ENCODE measurements around the gene NCOA3.

DNA sequence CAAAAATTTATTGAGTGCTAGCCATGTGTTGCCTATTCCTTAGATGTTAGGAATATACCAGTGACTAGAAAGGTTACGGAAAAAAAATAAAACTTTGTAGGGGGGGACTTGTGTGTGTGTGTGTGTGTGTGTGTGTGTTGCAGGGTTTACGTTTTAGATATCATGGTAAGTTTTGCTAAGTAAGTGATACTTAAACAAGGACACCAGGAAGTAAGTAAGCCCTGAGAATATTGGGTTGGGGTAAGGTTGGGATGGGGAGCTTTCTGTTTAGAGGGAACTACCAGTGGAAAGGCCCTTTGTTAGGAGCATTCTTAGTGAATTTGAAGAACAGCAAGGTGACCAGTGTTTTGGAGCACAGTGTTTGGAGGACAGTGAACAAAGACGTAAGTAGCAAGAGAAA is 30.3 kb downstream of the NCOA3 start:
- no peak for TF ChIP-seq CTBP1 (IDR thresholded peaks at IDR 0.05; ENCODE audit: borderline replicate concordance)
- TF ChIP-seq HDGF (IDR thresholded peaks at IDR 0.05; ENCODE audit: borderline replicate concordance), result no peak
- no peak for TF ChIP-seq ZNF384 (IDR thresholded peaks at IDR 0.05)
- no peak for TF ChIP-seq ELF4 (IDR thresholded peaks at IDR 0.05)
